Activated T-cell treated with anti-CD3 and anti-CD28 coated beads, Interleukin-2, amount 50 U/mL, for 4 hours (primary cell): Measurements from ENCODE around the gene PPP2R2B. TPM values are rescaled to one million over a fixed set of nuclear protein-coding genes. Genes with fewer than 3 reads are reported as not detected.
A peak's percentile ranks its signal among the peaks of the same experiment; 100 is the strongest.

Experiments
- ATAC-seq, 2 donors: fragments of 200-7000 bp; cut with Tn5 transposase; one replicate each; pipeline ENCODE4 v1.10.0; 2021
- DNase-seq: peaks from one replicate; pipeline ENCODE4 v3.0.0-alpha.2; 2020
- H3K27me3 Mint-ChIP-seq: one replicate; pipeline ENCODE4 v1.8.0; 2021; ENCODE audit warnings: low read depth, mixed read lengths
- H3K36me3 Mint-ChIP-seq: one replicate; pipeline ENCODE4 v1.8.0; 2022; ENCODE audit warnings: mixed read lengths; ENCODE audit not compliant: insufficient read depth
- H3K4me1 Mint-ChIP-seq: one replicate; pipeline ENCODE4 v1.8.0; 2021; ENCODE audit warnings: low read depth, mixed read lengths
- H3K4me3 Mint-ChIP-seq: one replicate; pipeline ENCODE4 v1.8.0; 2021; ENCODE audit warnings: mild to moderate bottlenecking, moderate library complexity, mixed read lengths
- H3K9me3 Mint-ChIP-seq: one replicate; pipeline ENCODE4 v1.8.0; 2021; ENCODE audit warnings: mixed read lengths
- total RNA-seq, 3 donors: library from RNA; stranded (reverse); gene quantifications; one replicate each; pipeline ENCODE4 v1.2.1, GENCODE V29; 2021

Gene PPP2R2B
- total RNA-seq, result 1 to 10 TPM in 1 of 3 donors, under 1 TPM in 2; 0.30 to 1.3 (median 0.84) TPM

DNA sequence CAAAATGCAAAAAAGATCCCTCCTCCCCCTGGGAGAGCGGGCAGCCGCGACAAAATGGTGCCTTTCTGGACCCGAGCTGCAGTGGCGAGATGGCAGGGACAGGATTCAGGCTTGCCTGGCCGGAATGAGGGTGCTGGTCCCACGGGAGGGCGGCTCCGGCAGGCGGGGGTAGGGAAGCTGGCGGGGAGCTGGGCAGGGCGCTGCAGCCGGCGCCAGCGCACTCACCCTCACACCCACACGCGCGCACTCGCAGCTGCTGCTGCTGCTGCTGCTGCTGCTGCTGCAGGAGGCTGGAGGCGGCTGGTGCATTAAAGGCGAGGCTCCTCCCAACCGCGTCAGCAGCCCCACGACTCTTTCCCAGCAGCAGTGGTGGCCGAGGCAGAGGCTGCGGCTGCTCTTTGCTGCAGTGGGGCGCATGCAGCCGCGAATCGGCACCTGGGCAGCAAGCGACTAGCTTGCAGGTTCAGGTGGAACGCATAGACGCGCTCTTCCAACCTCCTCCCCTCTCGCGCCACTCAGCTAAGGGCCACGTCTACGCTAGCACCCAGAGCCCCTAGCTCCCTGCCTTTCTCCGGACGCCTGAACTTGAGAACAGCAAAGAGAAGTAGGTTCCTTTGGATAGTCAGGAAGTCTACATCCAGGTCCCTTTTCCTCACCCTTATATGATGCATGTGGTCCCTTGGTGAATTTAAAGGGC lies at the start of gene PPP2R2B:
Gene PPP2R2B, minus strand, starts transcription at position 282 of the 697 bp plus-strand sequence.
- peak; percentile 76 to 82 for ATAC-seq
- H3K4me1 Mint-ChIP-seq, result peaks cover 23% of the 10 kb centered on the region
- DNase-seq, result peak; percentile 29
- peak within 1 kb of the TSS; percentile 88 for H3K4me3 Mint-ChIP-seq
- no peaks in the 10 kb centered on the region for H3K9me3 Mint-ChIP-seq
- H3K36me3 Mint-ChIP-seq, result no peaks in the 10 kb centered on the region
- peaks cover 19% of the 10 kb centered on the region for H3K27me3 Mint-ChIP-seq

DNA sequence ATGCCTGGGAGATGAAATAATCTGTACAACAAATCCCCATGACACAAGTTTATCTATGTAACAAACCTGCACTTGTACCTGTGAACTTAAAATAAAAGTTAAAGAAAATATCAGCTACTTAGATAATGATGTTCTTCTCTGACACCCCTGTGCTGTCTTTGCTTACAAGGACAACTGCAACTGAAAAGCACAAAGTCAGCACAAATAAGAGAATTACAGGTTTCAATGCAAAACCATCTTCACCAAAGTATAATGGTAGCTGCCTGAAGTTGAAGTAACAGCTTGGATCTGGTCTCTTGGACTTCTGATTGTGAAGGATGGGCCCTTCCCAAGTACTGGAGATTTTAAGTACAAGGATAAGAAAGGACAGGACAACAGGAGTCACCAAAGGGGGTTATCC lies 45.6 kb upstream of the PPP2R2B start:
- ATAC-seq, result no peak
- H3K4me1 Mint-ChIP-seq, result no peaks in the 10 kb centered on the region

DNA sequence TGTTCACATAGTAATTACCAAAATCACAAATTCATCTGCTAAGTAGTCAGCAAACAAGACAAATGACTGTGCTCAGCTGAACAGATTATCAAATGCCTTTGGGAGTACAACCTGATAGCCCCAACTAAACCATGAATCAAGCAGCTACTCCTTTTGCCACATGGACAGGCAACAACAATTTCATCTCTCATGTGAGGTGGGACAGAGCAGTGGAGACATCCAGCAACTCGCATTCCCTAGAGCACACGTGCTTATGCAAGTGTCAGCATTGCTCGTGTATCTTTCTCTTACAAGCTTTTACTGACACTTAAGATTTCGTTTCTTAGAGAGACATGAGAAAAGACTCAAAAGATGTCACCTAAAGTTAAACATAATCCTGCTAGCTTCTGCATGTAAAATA lies 42.7 kb upstream of the PPP2R2B start:
- DNase-seq (no peak), ATAC-seq (no peak)
- Mint-ChIP-seq H3K4me3 (no peak overlapping the region), H3K27me3 (no peaks in the 10 kb centered on the region), H3K9me3 (peaks cover 4% of the 10 kb centered on the region), H3K36me3 (no peaks in the 10 kb centered on the region), H3K4me1 (peaks cover 4% of the 10 kb centered on the region)

More for the DNA sequence above, 45.6 kb upstream of the PPP2R2B start:
- peaks cover 4% of the 10 kb centered on the region for H3K9me3 Mint-ChIP-seq
- H3K36me3 Mint-ChIP-seq, result no peaks in the 10 kb centered on the region
- no peaks in the 10 kb centered on the region for H3K27me3 Mint-ChIP-seq
- DNase-seq, result no peak
- no peak overlapping the region for H3K4me3 Mint-ChIP-seq

- ATAC-seq (no peak), DNase-seq (no peak)
- H3K4me1 Mint-ChIP-seq, result peaks cover 11% of the 10 kb centered on the region
- H3K4me3 Mint-ChIP-seq, result no peak overlapping the region
- H3K27me3 Mint-ChIP-seq, result no peaks in the 10 kb centered on the region
- H3K9me3 Mint-ChIP-seq, result peaks cover 4% of the 10 kb centered on the region
- H3K36me3 Mint-ChIP-seq, result no peaks in the 10 kb centered on the region
Observed at GRCh38 chr5:146920351-146920881, 41.9 kb upstream of the PPP2R2B start.

- no peaks in the 10 kb centered on the region for H3K27me3 Mint-ChIP-seq
- H3K4me3 Mint-ChIP-seq, result no peak overlapping the region
- no peaks in the 10 kb centered on the region for H3K36me3 Mint-ChIP-seq
- DNase-seq (no peak), ATAC-seq (no peak)
- no peaks in the 10 kb centered on the region for H3K9me3 Mint-ChIP-seq
- peaks cover 13% of the 10 kb centered on the region for H3K4me1 Mint-ChIP-seq
Observed at GRCh38 chr5:146919304-146919703, 40.7 kb upstream of the PPP2R2B start.

DNA sequence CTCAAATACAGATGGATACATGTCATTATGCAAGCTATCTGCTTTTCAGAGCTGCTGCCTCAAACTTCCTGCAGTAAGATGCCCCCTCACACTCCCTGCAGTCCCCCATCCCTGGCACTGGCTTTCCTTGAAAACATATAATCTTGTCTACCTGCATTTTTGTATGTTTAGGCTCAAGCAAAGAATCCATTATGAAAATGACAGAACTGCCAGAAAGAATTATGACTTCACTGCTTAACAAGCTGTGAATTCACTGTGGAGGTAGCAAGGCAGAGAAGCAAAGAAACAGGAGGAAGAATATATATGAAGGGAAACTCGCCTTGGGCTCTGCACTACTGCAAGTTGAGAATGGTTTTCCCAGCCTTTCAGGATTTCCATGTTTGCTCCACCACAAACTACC lies 39.4 kb upstream of the PPP2R2B start:
- no peaks in the 10 kb centered on the region for H3K9me3 Mint-ChIP-seq
- H3K36me3 Mint-ChIP-seq, result no peaks in the 10 kb centered on the region
- peaks cover 13% of the 10 kb centered on the region for H3K4me1 Mint-ChIP-seq
- DNase-seq (no peak), ATAC-seq (no peak)
- H3K27me3 Mint-ChIP-seq, result no peaks in the 10 kb centered on the region
- H3K4me3 Mint-ChIP-seq, result no peak overlapping the region

- Mint-ChIP-seq H3K36me3 (no peaks in the 10 kb centered on the region), H3K4me3 (no peak overlapping the region), H3K4me1 (peaks cover 18% of the 10 kb centered on the region), H3K9me3 (no peaks in the 10 kb centered on the region), H3K27me3 (no peaks in the 10 kb centered on the region)
- DNase-seq, result no peak
- ATAC-seq, result no peak
Observed at GRCh38 chr5:146912874-146913273, 34.3 kb upstream of the PPP2R2B start.

DNA sequence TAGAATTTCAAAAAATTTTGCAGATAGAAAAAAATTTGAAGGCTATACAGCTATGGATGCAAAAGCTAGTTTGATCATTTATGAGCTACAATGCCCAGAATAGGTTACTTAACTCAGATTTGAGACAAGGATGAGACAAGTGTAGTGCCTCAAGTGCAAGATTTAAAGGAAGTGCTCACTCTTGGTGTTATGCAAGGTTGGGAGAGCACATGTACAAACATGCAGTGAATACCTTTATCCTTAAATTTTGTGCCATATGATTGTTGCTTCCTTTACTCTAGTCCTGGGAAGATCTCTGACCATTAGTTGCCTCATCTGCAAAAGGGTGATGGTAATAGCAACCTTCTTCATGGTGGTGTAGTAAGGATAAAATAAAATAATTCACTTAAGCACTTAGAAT lies 31.7 kb upstream of the PPP2R2B start:
- Mint-ChIP-seq H3K4me1 (peaks cover 6% of the 10 kb centered on the region), H3K9me3 (no peaks in the 10 kb centered on the region), H3K27me3 (no peaks in the 10 kb centered on the region), H3K4me3 (no peak overlapping the region), H3K36me3 (no peaks in the 10 kb centered on the region)
- DNase-seq (no peak), ATAC-seq (no peak)

DNA sequence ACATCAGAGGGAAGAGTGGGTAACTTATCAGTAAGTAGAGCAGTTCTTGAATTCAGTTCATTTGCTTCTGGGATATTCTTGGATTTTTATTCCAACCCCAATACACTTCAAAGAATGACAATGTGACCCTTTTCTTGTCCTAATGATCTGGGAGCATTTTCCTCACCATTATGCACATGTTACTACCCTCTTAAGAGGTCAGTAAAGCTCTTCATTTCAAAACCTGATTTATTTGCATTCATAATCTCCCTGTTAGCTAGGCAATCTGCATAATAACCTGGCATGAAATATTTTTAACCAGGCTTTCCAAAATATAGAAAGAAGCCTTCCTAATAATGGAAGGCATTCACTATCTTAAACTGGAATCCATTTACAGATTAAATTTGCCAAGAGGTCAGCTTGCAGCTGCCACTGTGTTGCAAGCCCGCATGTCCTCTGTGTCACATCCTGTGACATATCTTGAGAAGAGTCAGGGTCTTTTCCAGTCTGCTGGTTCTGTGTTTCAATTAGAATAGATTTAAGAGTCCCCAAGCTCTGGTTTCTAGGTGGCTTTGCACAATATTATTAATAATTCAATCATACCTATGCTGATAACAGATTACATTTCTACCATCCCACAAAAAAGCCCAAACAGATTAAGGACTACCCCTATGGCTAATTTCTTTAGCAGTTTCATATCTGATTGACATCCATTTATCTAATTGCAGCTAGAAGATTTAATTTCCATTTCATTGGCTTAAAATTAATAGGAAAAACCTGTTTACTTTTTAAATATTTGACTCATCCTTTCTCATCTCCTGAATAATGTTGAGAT lies 30.9 kb upstream of the PPP2R2B start:
- H3K4me3 Mint-ChIP-seq, result no peak overlapping the region
- no peaks in the 10 kb centered on the region for H3K36me3 Mint-ChIP-seq
- ATAC-seq (no peak), DNase-seq (no peak)
- no peaks in the 10 kb centered on the region for H3K9me3 Mint-ChIP-seq
- no peaks in the 10 kb centered on the region for H3K27me3 Mint-ChIP-seq
- H3K4me1 Mint-ChIP-seq, result peaks cover 5% of the 10 kb centered on the region

- no peaks in the 10 kb centered on the region for H3K4me1 Mint-ChIP-seq
- H3K36me3 Mint-ChIP-seq, result no peaks in the 10 kb centered on the region
- no peak for ATAC-seq
- DNase-seq, result no peak
- H3K9me3 Mint-ChIP-seq, result no peaks in the 10 kb centered on the region
- H3K27me3 Mint-ChIP-seq, result no peaks in the 10 kb centered on the region
- H3K4me3 Mint-ChIP-seq, result no peak overlapping the region
Observed at GRCh38 chr5:146906803-146907202, 28.2 kb upstream of the PPP2R2B start.

- Mint-ChIP-seq H3K36me3 (no peaks in the 10 kb centered on the region), H3K4me1 (no peaks in the 10 kb centered on the region), H3K27me3 (no peaks in the 10 kb centered on the region), H3K4me3 (no peak overlapping the region), H3K9me3 (no peaks in the 10 kb centered on the region)
- no peak for DNase-seq
- no peak for ATAC-seq
Observed at GRCh38 chr5:146904890-146905289, 26.3 kb upstream of the PPP2R2B start.

DNA sequence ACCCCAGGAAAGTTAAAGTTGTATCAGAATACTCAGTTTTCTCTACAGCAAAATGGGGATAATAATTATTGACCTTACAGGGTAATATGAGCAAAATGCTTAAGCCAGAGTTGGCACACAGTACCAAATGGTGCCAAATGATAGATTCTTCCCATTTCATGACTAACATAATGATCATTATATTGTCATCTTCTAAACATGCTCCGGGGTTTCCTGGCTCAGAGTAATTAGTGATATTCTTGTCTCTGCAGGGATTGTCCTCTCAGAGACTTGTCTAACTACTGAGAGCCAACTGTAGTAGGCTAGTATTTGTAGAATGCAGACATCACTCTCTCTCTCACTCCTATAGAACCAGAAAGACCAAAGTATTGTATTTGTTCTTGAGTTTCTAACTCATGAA lies 25.2 kb upstream of the PPP2R2B start:
- no peak for DNase-seq
- Mint-ChIP-seq H3K27me3 (no peaks in the 10 kb centered on the region), H3K4me1 (no peaks in the 10 kb centered on the region), H3K9me3 (no peaks in the 10 kb centered on the region), H3K4me3 (no peak overlapping the region), H3K36me3 (no peaks in the 10 kb centered on the region)
- ATAC-seq, result no peak

GRCh38 chr5:146902471-146902870 lies 23.9 kb upstream of the PPP2R2B start:
- ATAC-seq, result no peak
- no peak overlapping the region for H3K4me3 Mint-ChIP-seq

GRCh38 chr5:146897061-146897460 lies 18.5 kb upstream of the PPP2R2B start:
- H3K4me1 Mint-ChIP-seq, result peaks cover 15% of the 10 kb centered on the region
- peaks cover 3% of the 10 kb centered on the region for H3K27me3 Mint-ChIP-seq
- H3K4me3 Mint-ChIP-seq, result no peak overlapping the region
- H3K9me3 Mint-ChIP-seq, result no peaks in the 10 kb centered on the region
- ATAC-seq (no peak), DNase-seq (no peak)
- no peaks in the 10 kb centered on the region for H3K36me3 Mint-ChIP-seq

More at GRCh38 chr5:146902471-146902870, 23.9 kb upstream of the PPP2R2B start:
- DNase-seq, result no peak
- no peaks in the 10 kb centered on the region for H3K4me1 Mint-ChIP-seq
- H3K27me3 Mint-ChIP-seq, result peaks cover under 1% of the 10 kb centered on the region
- H3K9me3 Mint-ChIP-seq, result no peaks in the 10 kb centered on the region
- H3K36me3 Mint-ChIP-seq, result no peaks in the 10 kb centered on the region
